ENCODE results near the gene NOS1AP.

The NOS1AP gene

GRCh38 chr1:162166917-162167615 is 97.6 kb downstream of the NOS1AP start:
- Histone ChIP-seq H3K9me3 (ENCODE audit: control insufficient read depth, insufficient read depth, low read length) (no peaks in the 10 kb centered on the region), H3F3A (ENCODE audit: control insufficient read depth, insufficient read depth) (no peaks in the 10 kb centered on the region), H4K20me1 (ENCODE audit: control insufficient read depth, insufficient read depth, low read depth, low read length) (no peaks in the 10 kb centered on the region), H3K27ac (ENCODE audit: low read depth, low read length) (no peak overlapping the region), H3K9me2 (replicated peaks; ENCODE audit: control insufficient read depth, low read length) (no peaks in the 10 kb centered on the region), H3K27me3 (ENCODE audit: control insufficient read depth, low read length) (peaks cover 5% of the 10 kb centered on the region; the same call in 1 of the 2 replicates), H3K4me2 (ENCODE audit: low read length) (no peak overlapping the region), H3K36me3 (ENCODE audit: control insufficient read depth, low read length) (no peaks in the 10 kb centered on the region), H3K4me3 (ENCODE audit: low read length) (no peak overlapping the region), H3K4me1 (ENCODE audit: control insufficient read depth, low read length) (no peaks in the 10 kb centered on the region), H3K79me2 (ENCODE audit: control insufficient read depth, low read length) (no peaks in the 10 kb centered on the region)
- TF ChIP-seq EZH2phosphoT487 (IDR thresholded peaks at IDR 0.05; ENCODE audit: borderline replicate concordance, low read length) = no peak
- no peak for TF ChIP-seq CTCF (IDR thresholded peaks at IDR 0.05; ENCODE audit: low read depth, low read length, poor library complexity, severe bottlenecking)

GRCh38 chr1:162168261-162168660 is 98.8 kb downstream of the NOS1AP start:
- Histone ChIP-seq H3K27ac (ENCODE audit: low read depth, low read length) (no peak overlapping the region), H3K4me2 (ENCODE audit: low read length) (no peak overlapping the region), H3K79me2 (ENCODE audit: control insufficient read depth, low read length) (no peaks in the 10 kb centered on the region), H4K20me1 (ENCODE audit: control insufficient read depth, insufficient read depth, low read depth, low read length) (no peaks in the 10 kb centered on the region), H3K4me3 (ENCODE audit: low read length) (no peak overlapping the region), H3K4me1 (ENCODE audit: control insufficient read depth, low read length) (no peaks in the 10 kb centered on the region), H3K9me3 (ENCODE audit: control insufficient read depth, insufficient read depth, low read length) (no peaks in the 10 kb centered on the region), H3K27me3 (ENCODE audit: control insufficient read depth, low read length) (peaks cover 5% of the 10 kb centered on the region; the same call in 1 of the 2 replicates), H3K36me3 (ENCODE audit: control insufficient read depth, low read length) (no peaks in the 10 kb centered on the region), H3F3A (ENCODE audit: control insufficient read depth, insufficient read depth) (no peaks in the 10 kb centered on the region), H3K9me2 (replicated peaks; ENCODE audit: control insufficient read depth, low read length) (no peaks in the 10 kb centered on the region)
- TF ChIP-seq EZH2phosphoT487 (IDR thresholded peaks at IDR 0.05; ENCODE audit: borderline replicate concordance, low read length) = no peak
- TF ChIP-seq CTCF (IDR thresholded peaks at IDR 0.05; ENCODE audit: low read depth, low read length, poor library complexity, severe bottlenecking) = no peak

GRCh38 chr1:162169031-162169790 is 99.7 kb downstream of the NOS1AP start:
- Histone ChIP-seq H3K9me2 (replicated peaks; ENCODE audit: control insufficient read depth, low read length) (no peaks in the 10 kb centered on the region), H3K4me3 (ENCODE audit: low read length) (no peak overlapping the region), H3K4me2 (ENCODE audit: low read length) (no peak overlapping the region), H3K36me3 (ENCODE audit: control insufficient read depth, low read length) (no peaks in the 10 kb centered on the region), H3K79me2 (ENCODE audit: control insufficient read depth, low read length) (no peaks in the 10 kb centered on the region), H3K9me3 (ENCODE audit: control insufficient read depth, insufficient read depth, low read length) (no peaks in the 10 kb centered on the region), H3K27me3 (ENCODE audit: control insufficient read depth, low read length) (peaks cover 5% of the 10 kb centered on the region; the same call in 1 of the 2 replicates), H3F3A (ENCODE audit: control insufficient read depth, insufficient read depth) (no peaks in the 10 kb centered on the region), H3K27ac (ENCODE audit: low read depth, low read length) (no peak overlapping the region), H3K4me1 (ENCODE audit: control insufficient read depth, low read length) (no peaks in the 10 kb centered on the region), H4K20me1 (ENCODE audit: control insufficient read depth, insufficient read depth, low read depth, low read length) (no peaks in the 10 kb centered on the region)
- TF ChIP-seq CTCF (IDR thresholded peaks at IDR 0.05; ENCODE audit: low read depth, low read length, poor library complexity, severe bottlenecking) (no peak), EZH2phosphoT487 (IDR thresholded peaks at IDR 0.05; ENCODE audit: borderline replicate concordance, low read length) (no peak)

Measured in DOHH2 (cell line).